A549 (cell line): Measurements from ENCODE around the gene CNTN5.

ENCODE experiments used
- CEBPB ChIP-seq, 2 experiments: fragments of >200 bp in 1 of 2; sonication (Bioruptor Twin) in 1 of 2; formaldehyde crosslinking in 1 of 2; IDR thresholded peaks; 2 replicates each; pipeline ENCODE4 v1.6.1; 2012 to 2016
- EP300 ChIP-seq, 2 experiments: fragments of >200 bp; sonication (Bioruptor Twin); formaldehyde crosslinking; IDR thresholded peaks; 2 replicates in 1 of 2; 3 replicates in 1 of 2; pipeline ENCODE4 v1.6.1; 2016 to 2017
- JUN ChIP-seq, 2 experiments: fragments of >200 bp; sonication (Bioruptor Twin); formaldehyde crosslinking; IDR thresholded peaks; 2 replicates in 1 of 2; 3 replicates in 1 of 2; pipeline ENCODE4 v1.6.1; 2016 to 2017
- PHF8 ChIP-seq: fragments of 200-600 bp; sonication (generic); IDR thresholded peaks from 2 replicates; pipeline ENCODE4 v1.6.1; 2016; ENCODE audit warnings: low read depth, mild to moderate bottlenecking, antibody characterized with exemption, moderate library complexity, borderline replicate concordance
- POLR2A ChIP-seq: IDR thresholded peaks from 2 replicates; pipeline ENCODE4 v1.6.1; 2012; ENCODE audit warnings: mild to moderate bottlenecking, low read length
- RAD21 ChIP-seq, 2 experiments: fragments of >200 bp in 1 of 2; sonication (Bioruptor Twin) in 1 of 2; formaldehyde crosslinking in 1 of 2; IDR thresholded peaks in 1 of 2; conservative IDR thresholded peaks in 1 of 2; 2 replicates in 1 of 2; 3 replicates in 1 of 2; pipeline ENCODE4 v1.6.1; 2012 to 2018; ENCODE audit warnings: inconsistent platforms in 1 of 2
- RNF2 ChIP-seq: fragments of 200-600 bp; sonication (generic); IDR thresholded peaks from 2 replicates; pipeline ENCODE4 v1.6.1; 2016; ENCODE audit warnings: low read depth, mild to moderate bottlenecking, antibody characterized with exemption, moderate library complexity, borderline replicate concordance
- USF2 ChIP-seq: fragments of 450-650 bp; IDR thresholded peaks from 2 replicates; pipeline ENCODE4 v1.6.1; 2014; ENCODE audit warnings: antibody characterized with exemption
- ZFP36 ChIP-seq: fragments of 450-650 bp; IDR thresholded peaks from 2 replicates; pipeline ENCODE4 v1.6.1; 2014; ENCODE audit warnings: borderline replicate concordance; ENCODE audit not compliant: partially characterized antibody
- TF ChIP-seq, protein P1 (sequence below): fragments of >200 bp; sonication (Bioruptor Twin); formaldehyde crosslinking; IDR thresholded peaks from 3 replicates; pipeline ENCODE4 v1.5.1; 2016
- TF ChIP-seq, protein P2 (sequence below): fragments of 250-450 bp; sonication (Bioruptor Pico); IDR thresholded peaks from 2 replicates; pipeline ENCODE4 v1.5.0; 2021; ENCODE audit warnings: mild to moderate bottlenecking, moderate library complexity, borderline replicate concordance
- TF ChIP-seq, protein P3 (sequence below): fragments of 200-600 bp; sonication (generic); IDR thresholded peaks from 2 replicates; pipeline ENCODE4 v1.6.1; 2016; ENCODE audit warnings: antibody characterized with exemption, mild to moderate bottlenecking, moderate library complexity

DNA sequence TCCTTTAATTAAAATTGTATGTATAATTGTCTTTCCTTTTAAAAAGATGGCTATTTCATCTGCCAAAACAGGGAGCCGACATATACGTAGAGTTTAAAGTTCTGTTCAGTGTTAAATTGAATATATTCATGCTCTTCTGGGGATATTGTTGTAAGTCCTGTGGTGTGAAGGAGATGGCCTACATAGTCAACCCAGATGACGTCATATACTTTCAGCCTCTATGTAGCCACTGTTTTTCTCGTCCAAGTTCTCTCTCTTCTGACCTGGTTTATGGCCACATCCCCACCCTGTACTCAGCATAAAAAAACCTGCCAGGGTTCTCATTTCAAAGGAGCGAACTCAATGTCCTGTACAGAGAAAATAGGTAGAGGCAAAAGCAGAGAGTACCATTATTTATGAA, 1156.9 kb downstream of the CNTN5 start:
- TF ChIP-seq, protein P1, sequence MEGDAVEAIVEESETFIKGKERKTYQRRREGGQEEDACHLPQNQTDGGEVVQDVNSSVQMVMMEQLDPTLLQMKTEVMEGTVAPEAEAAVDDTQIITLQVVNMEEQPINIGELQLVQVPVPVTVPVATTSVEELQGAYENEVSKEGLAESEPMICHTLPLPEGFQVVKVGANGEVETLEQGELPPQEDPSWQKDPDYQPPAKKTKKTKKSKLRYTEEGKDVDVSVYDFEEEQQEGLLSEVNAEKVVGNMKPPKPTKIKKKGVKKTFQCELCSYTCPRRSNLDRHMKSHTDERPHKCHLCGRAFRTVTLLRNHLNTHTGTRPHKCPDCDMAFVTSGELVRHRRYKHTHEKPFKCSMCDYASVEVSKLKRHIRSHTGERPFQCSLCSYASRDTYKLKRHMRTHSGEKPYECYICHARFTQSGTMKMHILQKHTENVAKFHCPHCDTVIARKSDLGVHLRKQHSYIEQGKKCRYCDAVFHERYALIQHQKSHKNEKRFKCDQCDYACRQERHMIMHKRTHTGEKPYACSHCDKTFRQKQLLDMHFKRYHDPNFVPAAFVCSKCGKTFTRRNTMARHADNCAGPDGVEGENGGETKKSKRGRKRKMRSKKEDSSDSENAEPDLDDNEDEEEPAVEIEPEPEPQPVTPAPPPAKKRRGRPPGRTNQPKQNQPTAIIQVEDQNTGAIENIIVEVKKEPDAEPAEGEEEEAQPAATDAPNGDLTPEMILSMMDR, result no peak
- no peak for TF ChIP-seq RAD21 (conservative IDR thresholded peaks at IDR 0.05 in 1 of 2, IDR thresholded peaks at IDR 0.05 in 1 of 2)
- no peak for TF ChIP-seq POLR2A
- no peak for TF ChIP-seq PHF8
- TF ChIP-seq EP300 (IDR thresholded peaks at IDR 0.05), result no peak
- TF ChIP-seq, protein P2, sequence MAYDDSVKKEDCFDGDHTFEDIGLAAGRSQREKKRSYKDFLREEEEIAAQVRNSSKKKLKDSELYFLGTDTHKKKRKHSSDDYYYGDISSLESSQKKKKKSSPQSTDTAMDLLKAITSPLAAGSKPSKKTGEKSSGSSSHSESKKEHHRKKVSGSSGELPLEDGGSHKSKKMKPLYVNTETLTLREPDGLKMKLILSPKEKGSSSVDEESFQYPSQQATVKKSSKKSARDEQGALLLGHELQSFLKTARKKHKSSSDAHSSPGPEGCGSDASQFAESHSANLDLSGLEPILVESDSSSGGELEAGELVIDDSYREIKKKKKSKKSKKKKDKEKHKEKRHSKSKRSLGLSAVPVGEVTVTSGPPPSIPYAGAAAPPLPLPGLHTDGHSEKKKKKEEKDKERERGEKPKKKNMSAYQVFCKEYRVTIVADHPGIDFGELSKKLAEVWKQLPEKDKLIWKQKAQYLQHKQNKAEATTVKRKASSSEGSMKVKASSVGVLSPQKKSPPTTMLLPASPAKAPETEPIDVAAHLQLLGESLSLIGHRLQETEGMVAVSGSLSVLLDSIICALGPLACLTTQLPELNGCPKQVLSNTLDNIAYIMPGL (CRISPR knock-in tag), result no peak
- no peak for TF ChIP-seq ZFP36
- TF ChIP-seq CEBPB (IDR thresholded peaks at IDR 0.05), result no peak
- no peak for TF ChIP-seq USF2
- no peak for TF ChIP-seq RNF2
- no peak for TF ChIP-seq JUN (IDR thresholded peaks at IDR 0.05)
- TF ChIP-seq, protein P3, sequence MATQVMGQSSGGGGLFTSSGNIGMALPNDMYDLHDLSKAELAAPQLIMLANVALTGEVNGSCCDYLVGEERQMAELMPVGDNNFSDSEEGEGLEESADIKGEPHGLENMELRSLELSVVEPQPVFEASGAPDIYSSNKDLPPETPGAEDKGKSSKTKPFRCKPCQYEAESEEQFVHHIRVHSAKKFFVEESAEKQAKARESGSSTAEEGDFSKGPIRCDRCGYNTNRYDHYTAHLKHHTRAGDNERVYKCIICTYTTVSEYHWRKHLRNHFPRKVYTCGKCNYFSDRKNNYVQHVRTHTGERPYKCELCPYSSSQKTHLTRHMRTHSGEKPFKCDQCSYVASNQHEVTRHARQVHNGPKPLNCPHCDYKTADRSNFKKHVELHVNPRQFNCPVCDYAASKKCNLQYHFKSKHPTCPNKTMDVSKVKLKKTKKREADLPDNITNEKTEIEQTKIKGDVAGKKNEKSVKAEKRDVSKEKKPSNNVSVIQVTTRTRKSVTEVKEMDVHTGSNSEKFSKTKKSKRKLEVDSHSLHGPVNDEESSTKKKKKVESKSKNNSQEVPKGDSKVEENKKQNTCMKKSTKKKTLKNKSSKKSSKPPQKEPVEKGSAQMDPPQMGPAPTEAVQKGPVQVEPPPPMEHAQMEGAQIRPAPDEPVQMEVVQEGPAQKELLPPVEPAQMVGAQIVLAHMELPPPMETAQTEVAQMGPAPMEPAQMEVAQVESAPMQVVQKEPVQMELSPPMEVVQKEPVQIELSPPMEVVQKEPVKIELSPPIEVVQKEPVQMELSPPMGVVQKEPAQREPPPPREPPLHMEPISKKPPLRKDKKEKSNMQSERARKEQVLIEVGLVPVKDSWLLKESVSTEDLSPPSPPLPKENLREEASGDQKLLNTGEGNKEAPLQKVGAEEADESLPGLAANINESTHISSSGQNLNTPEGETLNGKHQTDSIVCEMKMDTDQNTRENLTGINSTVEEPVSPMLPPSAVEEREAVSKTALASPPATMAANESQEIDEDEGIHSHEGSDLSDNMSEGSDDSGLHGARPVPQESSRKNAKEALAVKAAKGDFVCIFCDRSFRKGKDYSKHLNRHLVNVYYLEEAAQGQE, result no peak
